GM12892 (cell line): ENCODE results near the gene IL1RAPL2.
"Not testable (repeated sequence)": the region's sequence is repeated elsewhere in the genome, so short reads cannot be mapped to it uniquely, and the experiment has no call there.

Experiments used
- POLR2AphosphoS5 ChIP-seq: IDR thresholded peaks from 2 replicates; pipeline ENCODE4 v1.6.1; 2011; ENCODE audit warnings: low read depth, low read length, control low read depth
- TAF1 ChIP-seq: IDR thresholded peaks from 2 replicates; pipeline ENCODE4 v1.6.1; 2011; ENCODE audit warnings: low read depth, mild to moderate bottlenecking, control low read depth, low read length, borderline replicate concordance

DNA sequence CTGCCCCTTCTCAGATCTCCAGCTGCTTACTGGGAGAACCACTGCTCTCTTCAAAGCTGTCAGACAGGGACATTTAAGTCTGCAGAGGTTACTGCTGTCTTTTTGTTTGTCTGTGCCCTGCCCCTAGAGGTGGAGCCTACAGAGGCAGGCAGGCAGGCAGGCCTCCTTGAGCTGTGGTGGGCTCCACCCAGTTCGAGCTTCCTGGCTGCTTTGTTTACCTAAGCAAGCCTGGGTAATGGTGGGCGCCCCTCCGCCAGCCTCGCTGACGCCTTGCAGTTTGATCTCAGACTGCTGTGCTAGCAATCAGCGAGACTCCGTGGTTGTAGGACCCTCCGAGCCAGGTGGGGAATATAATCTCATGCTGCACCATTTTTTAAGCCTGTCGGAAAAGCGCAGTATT lies 343.7 kb downstream of the IL1RAPL2 start:
- TF ChIP-seq TAF1, POLR2AphosphoS5: not testable (repeated sequence)
